Naive thymus-derived CD4-positive, alpha-beta T cell (primary cell): ENCODE data around the gene PRDM16. TPM values are rescaled to one million over a fixed set of nuclear protein-coding genes. Genes with fewer than 3 reads are reported as not detected.
A peak's percentile ranks its signal among the peaks of the same experiment; 100 is the strongest.

ENCODE experiments used
- ATAC-seq: fragments of 150-1000 bp; cut with Tn5 transposase; 2 replicates; pipeline ENCODE4 v1.10.0; 2021; ENCODE audit warnings: mild to moderate bottlenecking, moderate library complexity
- CTCF ChIA-PET: fragments of 350-600 bp; sonication (Branson Sonifier 250); formaldehyde crosslinking; loops from one replicate; lab custom pipeline; 2021; ENCODE audit warnings: antibody characterized with exemption; lab: Charles Lee
- POLR2A ChIA-PET: fragments of 350-600 bp; sonication (Branson Sonifier 250); formaldehyde crosslinking; loops from one replicate; lab custom pipeline; 2021; ENCODE audit warnings: antibody characterized with exemption, inconsistent platforms; lab: Charles Lee
- DNase-seq, 9 donors: peaks; one replicate each; pipeline versions ENCODE4 v3.0.0 to v3.0.0-alpha.2; 2020 to 2022; ENCODE audit warnings: mixed read lengths in 1 of 9
- H3K27ac ChIP-seq: one replicate; pipeline ENCODE4 v1.7.0; 2013; ENCODE audit warnings: mild to moderate bottlenecking, low read depth, low read length, moderate library complexity
- H3K27me3 ChIP-seq, 2 donors: one replicate each; pipeline ENCODE4 v1.7.0; 2013; ENCODE audit warnings: low read length in 2 of 2, mild to moderate bottlenecking in 2 of 2, moderate library complexity in 2 of 2; ENCODE audit not compliant: control insufficient read depth in 2 of 2, insufficient read depth in 2 of 2
- H3K36me3 ChIP-seq, 3 experiments: 1 replicate in 2 of 3; 2 replicates in 1 of 3; pipeline ENCODE4 v1.7.0; 2013; ENCODE audit warnings: low read length in 3 of 3, mild to moderate bottlenecking in 3 of 3, moderate library complexity in 1 of 3; ENCODE audit not compliant: insufficient read depth in 3 of 3, control insufficient read depth in 2 of 3
- H3K4me1 ChIP-seq, 2 donors: one replicate each; pipeline ENCODE4 v1.7.0; 2013; ENCODE audit warnings: low read length in 2 of 2, mild to moderate bottlenecking in 2 of 2, moderate library complexity in 1 of 2; ENCODE audit not compliant: control insufficient read depth in 2 of 2, insufficient read depth in 2 of 2
- H3K4me3 ChIP-seq: 2 replicates; pipeline ENCODE4 v1.7.0; 2013; ENCODE audit warnings: mild to moderate bottlenecking, low read length
- H3K9me3 ChIP-seq, 3 experiments: 1 replicate in 2 of 3; 2 replicates in 1 of 3; pipeline ENCODE4 v1.7.0; 2013; ENCODE audit warnings: low read length in 3 of 3; ENCODE audit not compliant: control insufficient read depth in 2 of 3
- H3K27ac Mint-ChIP-seq, 9 donors: one replicate each; pipeline ENCODE4 v1.8.0; 2020 to 2022; ENCODE audit warnings: mixed read lengths in 9 of 9, mild to moderate bottlenecking in 8 of 9, moderate library complexity in 5 of 9, inconsistent platforms in 2 of 9
- H3K27me3 Mint-ChIP-seq, 5 donors: one replicate each; pipeline ENCODE4 v1.8.0; 2021 to 2022; ENCODE audit warnings: mixed read lengths in 5 of 5, mild to moderate bottlenecking in 1 of 5
- H3K36me3 Mint-ChIP-seq, 5 donors: one replicate each; pipeline ENCODE4 v1.8.0; 2020 to 2022; ENCODE audit warnings: mixed read lengths in 5 of 5, mild to moderate bottlenecking in 3 of 5, inconsistent platforms in 1 of 5
- H3K4me1 Mint-ChIP-seq, 7 donors: one replicate each; pipeline ENCODE4 v1.8.0; 2020 to 2022; ENCODE audit warnings: mixed read lengths in 7 of 7, mild to moderate bottlenecking in 3 of 7, inconsistent platforms in 1 of 7
- H3K4me3 Mint-ChIP-seq, 10 donors: one replicate each; pipeline ENCODE4 v1.8.0; 2020 to 2022; ENCODE audit warnings: mild to moderate bottlenecking in 10 of 10, mixed read lengths in 10 of 10, moderate library complexity in 6 of 10, inconsistent platforms in 2 of 10
- H3K9me3 Mint-ChIP-seq, 11 donors: one replicate each; pipeline ENCODE4 v1.8.0; 2020 to 2022; ENCODE audit warnings: mixed read lengths in 11 of 11, mild to moderate bottlenecking in 4 of 11, inconsistent platforms in 1 of 11, moderate library complexity in 1 of 11
- intact Hi-C, 2 donors: fragments of 100-400 bp; cut with micrococcal nuclease; formaldehyde crosslinking; loops; one replicate each; pipeline ENCODE4 v1.15.1; 2023
- polyA plus RNA-seq, 2 donors: library from polyadenylated mRNA; unstranded; fragments of 300-500 nt; fragmentation: Illumina TruSeq; gene quantifications; one replicate each; pipeline ENCODE4 v1.2.3, GENCODE V29; 2021
- total RNA-seq, 6 experiments: library from RNA in 5 of 6; stranded (reverse) in 5 of 6; gene quantifications; 1 replicate in 5 of 6; 2 replicates in 1 of 6; pipeline ENCODE4 v1.2.3 and lab custom pipeline; 2021 to 2026

Gene PRDM16
- total and polyA plus RNA-seq, 7 experiments from 2014 or later = 0.05 to 0.61 (median 0.36) TPM; not detected in 2

- H3K4me1 Mint-ChIP-seq = peaks cover 0 to 7% (median 2%) of the 10 kb centered on the region in 7 donors
- H3K27ac Mint-ChIP-seq = no peak overlapping the region
- H3K4me3 ChIP-seq = no peak overlapping the region
- no peaks in the 10 kb centered on the region for H3K9me3 ChIP-seq
- H3K4me3 Mint-ChIP-seq = peak overlapping the region in 4 of 10 donors; percentile 46 to 76 (median 62)
- DNase-seq (peak in 1 of 9 donors; percentile 7), ATAC-seq (no peak)
- CTCF ChIA-PET = no interaction called here
- H3K9me3 Mint-ChIP-seq = no peaks in the 10 kb centered on the region
- H3K36me3 ChIP-seq = no peaks in the 10 kb centered on the region
- intact Hi-C loops = loop anchor here in 1 of 2 donors (10.0 kb wide), 1 partner anchor 56 kb away; no protein-coding TSS in a partner anchor
- H3K27me3 Mint-ChIP-seq = peaks cover 0 to 33% (median 14%) of the 10 kb centered on the region in 5 donors
- no peak overlapping the region for H3K27ac ChIP-seq
- POLR2A ChIA-PET = no interaction called here
- H3K4me1 ChIP-seq = no peaks in the 10 kb centered on the region
- no peaks in the 10 kb centered on the region for H3K27me3 ChIP-seq
- peaks cover 0 to 2% (median 0%) of the 10 kb centered on the region in 5 donors for H3K36me3 Mint-ChIP-seq
Observed at GRCh38 chr1:3070644-3071564, 1.9 kb downstream of the PRDM16 start.

- ATAC-seq = no peak
- no peaks in the 10 kb centered on the region for H3K9me3 ChIP-seq
- no peak overlapping the region for H3K4me3 ChIP-seq
Observed at GRCh38 chr1:3071565-3072390, 2.8 kb downstream of the PRDM16 start.

GRCh38 chr1:3072391-3073185 is 3.6 kb downstream of the PRDM16 start:
- DNase-seq (no peak), ATAC-seq (no peak)
- POLR2A ChIA-PET = no interaction called here
- Mint-ChIP-seq H3K27me3 (peaks cover 6 to 23% (median 14%) of the 10 kb centered on the region in 5 donors), H3K27ac (no peak overlapping the region), H3K4me3 (peak overlapping the region in 1 of 10 donors; percentile 76), H3K36me3 (peaks cover 0 to 2% (median 0%) of the 10 kb centered on the region in 5 donors), H3K4me1 (peaks cover 0 to 6% (median 2%) of the 10 kb centered on the region in 7 donors), H3K9me3 (no peaks in the 10 kb centered on the region)
- no peak overlapping the region for H3K27ac ChIP-seq
- no peaks in the 10 kb centered on the region for H3K36me3 ChIP-seq
- no peaks in the 10 kb centered on the region for H3K4me1 ChIP-seq
- CTCF ChIA-PET = no interaction called here
- no peak overlapping the region for H3K4me3 ChIP-seq
- no peaks in the 10 kb centered on the region for H3K9me3 ChIP-seq
- H3K27me3 ChIP-seq = no peaks in the 10 kb centered on the region
- intact Hi-C loops = loop anchor here in 1 of 2 donors (10.0 kb wide), 1 partner anchor 58 kb away; no protein-coding TSS in a partner anchor

More at GRCh38 chr1:3071565-3072390, 2.8 kb downstream of the PRDM16 start:
- ChIA-PET POLR2A (no interaction called here), CTCF (no interaction called here)
- H3K27ac ChIP-seq = no peak overlapping the region
- Mint-ChIP-seq H3K4me1 (peaks cover 0 to 7% (median 2%) of the 10 kb centered on the region in 7 donors), H3K27me3 (peaks cover 0 to 30% (median 14%) of the 10 kb centered on the region in 5 donors), H3K36me3 (peaks cover 0 to 2% (median 0%) of the 10 kb centered on the region in 5 donors), H3K9me3 (no peaks in the 10 kb centered on the region), H3K4me3 (peak overlapping the region in 5 of 10 donors; percentile 16 to 76 (median 29)), H3K27ac (no peak overlapping the region)
- intact Hi-C loops = loop anchor here in 1 of 2 donors (10.0 kb wide), 1 partner anchor 57 kb away; no protein-coding TSS in a partner anchor
- no peaks in the 10 kb centered on the region for H3K4me1 ChIP-seq
- no peaks in the 10 kb centered on the region for H3K36me3 ChIP-seq
- peak in 1 of 9 donors; percentile 6 for DNase-seq
- no peaks in the 10 kb centered on the region for H3K27me3 ChIP-seq

- H3K9me3 Mint-ChIP-seq = no peaks in the 10 kb centered on the region
- Histone ChIP-seq H3K9me3 (no peaks in the 10 kb centered on the region), H3K4me1 (no peaks in the 10 kb centered on the region), H3K36me3 (no peaks in the 10 kb centered on the region), H3K4me3 (no peak overlapping the region), H3K27ac (no peak overlapping the region), H3K27me3 (no peaks in the 10 kb centered on the region)
- peak overlapping the region in 1 of 10 donors; percentile 25 for H3K4me3 Mint-ChIP-seq
- DNase-seq (no peak), ATAC-seq (no peak)
- ChIA-PET POLR2A (no interaction called here), CTCF (no interaction called here)
- H3K4me1 Mint-ChIP-seq = peaks cover 0 to 9% (median 2%) of the 10 kb centered on the region in 7 donors
- peaks cover 0 to 2% (median 0%) of the 10 kb centered on the region in 5 donors for H3K36me3 Mint-ChIP-seq
- intact Hi-C loops = loop anchor here in 1 of 2 donors (10.0 kb wide), 1 partner anchor 58 kb away; no protein-coding TSS in a partner anchor
- H3K27me3 Mint-ChIP-seq = peaks cover 6 to 25% (median 14%) of the 10 kb centered on the region in 5 donors
- H3K27ac Mint-ChIP-seq = no peak overlapping the region
Observed at GRCh38 chr1:3073186-3073488, 4.1 kb downstream of the PRDM16 start.

- DNase-seq = no peak
- no peak overlapping the region for H3K27ac Mint-ChIP-seq
- H3K27me3 Mint-ChIP-seq = peaks cover 9 to 28% (median 14%) of the 10 kb centered on the region in 5 donors
- Histone ChIP-seq H3K4me1 (no peaks in the 10 kb centered on the region), H3K4me3 (no peak overlapping the region), H3K36me3 (no peaks in the 10 kb centered on the region), H3K27me3 (no peaks in the 10 kb centered on the region), H3K27ac (no peak overlapping the region), H3K9me3 (no peaks in the 10 kb centered on the region)
- ATAC-seq = no peak
- peak overlapping the region in 1 of 10 donors; percentile 25 for H3K4me3 Mint-ChIP-seq
- ChIA-PET CTCF (no interaction called here), POLR2A (no interaction called here)
- peaks cover 0 to 2% (median 0%) of the 10 kb centered on the region in 5 donors for H3K36me3 Mint-ChIP-seq
- intact Hi-C loops = loop anchor here in 1 of 2 donors (10.0 kb wide), 1 partner anchor 59 kb away; no protein-coding TSS in a partner anchor
- H3K4me1 Mint-ChIP-seq = peaks cover 0 to 8% (median 4%) of the 10 kb centered on the region in 7 donors
- no peaks in the 10 kb centered on the region for H3K9me3 Mint-ChIP-seq
Observed at GRCh38 chr1:3073489-3074296, 4.7 kb downstream of the PRDM16 start.
